MM.1S (cell line): ENCODE data around the gene SMAD7.

Experiments
- DNase-seq: peaks from one replicate; pipeline ENCODE4 v3.0.0-alpha.2; 2015
- H2AFZ ChIP-seq: fragments of 300-600 bp; sonication (generic); 2 replicates; pipeline ENCODE4 v1.6.0; 2016; ENCODE audit warnings: antibody characterized with exemption, low read length
- H3F3A ChIP-seq: fragments of 300-600 bp; sonication (generic); 2 replicates; pipeline ENCODE4 v1.6.1; 2016; ENCODE audit warnings: mild to moderate bottlenecking, antibody characterized with exemption, low read length, moderate library complexity, mixed read lengths; ENCODE audit not compliant: insufficient read depth
- H3K27ac ChIP-seq: fragments of 300-600 bp; sonication (generic); 2 replicates; pipeline ENCODE4 v1.5.1; 2016; ENCODE audit warnings: mild to moderate bottlenecking, low read length
- H3K27me3 ChIP-seq: fragments of 300-600 bp; sonication (generic); replicated peaks from 2 replicates; pipeline ENCODE4 v1.6.0; 2016; ENCODE audit warnings: low read length; ENCODE audit not compliant: insufficient read depth
- H3K36me3 ChIP-seq: fragments of 300-600 bp; sonication (generic); replicated peaks from 2 replicates; pipeline ENCODE4 v1.6.1; 2016; ENCODE audit warnings: mild to moderate bottlenecking, low read length, mixed read lengths; ENCODE audit not compliant: insufficient read depth
- H3K4me1 ChIP-seq: fragments of 300-600 bp; sonication (generic); 2 replicates; pipeline ENCODE4 v1.6.1; 2016; ENCODE audit warnings: low read length, mixed read lengths
- H3K4me2 ChIP-seq: fragments of 300-600 bp; sonication (generic); 2 replicates; pipeline ENCODE4 v1.6.0; 2016; ENCODE audit warnings: low read depth, low read length
- H3K4me3 ChIP-seq: fragments of 300-600 bp; sonication (generic); 2 replicates; pipeline ENCODE4 v1.5.1; 2016; ENCODE audit warnings: low read length, mixed read lengths
- H3K79me2 ChIP-seq: fragments of 300-600 bp; sonication (generic); 2 replicates; pipeline ENCODE4 v1.6.1; 2016; ENCODE audit warnings: mixed run types, low read length, mixed read lengths
- H3K9ac ChIP-seq: fragments of 300-600 bp; sonication (generic); 2 replicates; pipeline ENCODE4 v1.6.1; 2016; ENCODE audit warnings: low read length, mixed read lengths
- H3K9me2 ChIP-seq: fragments of 300-600 bp; sonication (generic); replicated peaks from 2 replicates; pipeline ENCODE4 v1.6.1; 2016; ENCODE audit warnings: mild to moderate bottlenecking, low read length, mixed read lengths; ENCODE audit not compliant: insufficient read depth
- H3K9me3 ChIP-seq: fragments of 300-600 bp; sonication (generic); replicated peaks from 2 replicates; pipeline ENCODE4 v1.6.1; 2016; ENCODE audit warnings: mild to moderate bottlenecking, low read length, mixed read lengths; ENCODE audit not compliant: insufficient read depth
- H4K20me1 ChIP-seq: fragments of 300-600 bp; sonication (generic); 2 replicates; pipeline ENCODE4 v1.6.1; 2016; ENCODE audit warnings: mild to moderate bottlenecking, low read length, moderate library complexity, mixed read lengths; ENCODE audit not compliant: insufficient read depth
- EZH2 ChIP-seq: fragments of 300-600 bp; sonication (generic); optimal IDR thresholded peaks from 2 replicates; pipeline ENCODE3; 2017; ENCODE audit warnings: low read depth, mild to moderate bottlenecking, antibody characterized with exemption, low read length, mixed read lengths
- EZH2phosphoT487 ChIP-seq: fragments of 300-600 bp; sonication (generic); IDR thresholded peaks from 2 replicates; pipeline ENCODE4 v1.6.1; 2018; ENCODE audit warnings: antibody characterized with exemption, low read length
- TF ChIP-seq, protein P1 (sequence below): fragments of 300-600 bp; sonication (generic); IDR thresholded peaks from 2 replicates; pipeline ENCODE4 v1.5.1; 2016; ENCODE audit warnings: antibody characterized with exemption, low read length, mixed read lengths

The SMAD7 gene

DNA sequence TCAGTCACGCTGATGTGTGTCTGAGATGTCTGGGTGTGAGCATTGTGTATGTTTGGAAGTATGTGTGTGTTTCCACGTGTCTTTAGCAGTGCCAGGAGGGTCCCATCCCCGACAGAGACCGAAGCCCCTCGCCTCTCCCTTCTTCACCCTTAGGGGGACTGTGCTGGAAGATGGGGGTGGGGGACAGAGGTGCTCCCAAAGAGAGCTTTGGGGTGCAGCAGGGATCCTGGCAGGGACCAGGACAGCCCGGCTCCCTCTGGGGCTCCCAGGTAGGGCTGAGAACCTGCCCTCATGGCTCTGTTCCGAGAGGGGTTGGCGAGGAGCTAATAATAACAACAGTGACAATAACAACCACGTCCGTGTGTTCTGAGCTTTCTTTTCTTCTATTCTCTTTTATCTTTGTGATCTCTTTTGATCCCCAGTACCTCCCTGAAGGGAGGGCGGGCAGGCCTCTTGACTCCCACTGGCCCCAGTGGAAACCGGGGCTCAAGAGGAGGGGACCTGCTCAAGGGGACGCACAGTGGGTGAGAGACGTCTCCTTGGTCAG is 57.6 kb downstream of the SMAD7 start:
- no peak overlapping the region for H3K4me2 ChIP-seq
- H3F3A ChIP-seq: no peaks in the 10 kb centered on the region
- H3K36me3 ChIP-seq: no peaks in the 10 kb centered on the region
- no peaks in the 10 kb centered on the region for H3K27me3 ChIP-seq
- H3K27ac ChIP-seq: no peak overlapping the region
- H3K9me2 ChIP-seq: no peaks in the 10 kb centered on the region
- H3K79me2 ChIP-seq: no peaks in the 10 kb centered on the region
- TF ChIP-seq, protein P1, sequence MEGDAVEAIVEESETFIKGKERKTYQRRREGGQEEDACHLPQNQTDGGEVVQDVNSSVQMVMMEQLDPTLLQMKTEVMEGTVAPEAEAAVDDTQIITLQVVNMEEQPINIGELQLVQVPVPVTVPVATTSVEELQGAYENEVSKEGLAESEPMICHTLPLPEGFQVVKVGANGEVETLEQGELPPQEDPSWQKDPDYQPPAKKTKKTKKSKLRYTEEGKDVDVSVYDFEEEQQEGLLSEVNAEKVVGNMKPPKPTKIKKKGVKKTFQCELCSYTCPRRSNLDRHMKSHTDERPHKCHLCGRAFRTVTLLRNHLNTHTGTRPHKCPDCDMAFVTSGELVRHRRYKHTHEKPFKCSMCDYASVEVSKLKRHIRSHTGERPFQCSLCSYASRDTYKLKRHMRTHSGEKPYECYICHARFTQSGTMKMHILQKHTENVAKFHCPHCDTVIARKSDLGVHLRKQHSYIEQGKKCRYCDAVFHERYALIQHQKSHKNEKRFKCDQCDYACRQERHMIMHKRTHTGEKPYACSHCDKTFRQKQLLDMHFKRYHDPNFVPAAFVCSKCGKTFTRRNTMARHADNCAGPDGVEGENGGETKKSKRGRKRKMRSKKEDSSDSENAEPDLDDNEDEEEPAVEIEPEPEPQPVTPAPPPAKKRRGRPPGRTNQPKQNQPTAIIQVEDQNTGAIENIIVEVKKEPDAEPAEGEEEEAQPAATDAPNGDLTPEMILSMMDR: no peak
- TF ChIP-seq EZH2 (no peak), EZH2phosphoT487 (no peak)
- no peaks in the 10 kb centered on the region for H3K9me3 ChIP-seq
- no peak overlapping the region for H2AFZ ChIP-seq
- no peak for DNase-seq
- no peak overlapping the region for H3K4me3 ChIP-seq
- no peaks in the 10 kb centered on the region for H4K20me1 ChIP-seq
- H3K9ac ChIP-seq: no peak overlapping the region
- H3K4me1 ChIP-seq: peaks cover 17% of the 10 kb centered on the region

DNA sequence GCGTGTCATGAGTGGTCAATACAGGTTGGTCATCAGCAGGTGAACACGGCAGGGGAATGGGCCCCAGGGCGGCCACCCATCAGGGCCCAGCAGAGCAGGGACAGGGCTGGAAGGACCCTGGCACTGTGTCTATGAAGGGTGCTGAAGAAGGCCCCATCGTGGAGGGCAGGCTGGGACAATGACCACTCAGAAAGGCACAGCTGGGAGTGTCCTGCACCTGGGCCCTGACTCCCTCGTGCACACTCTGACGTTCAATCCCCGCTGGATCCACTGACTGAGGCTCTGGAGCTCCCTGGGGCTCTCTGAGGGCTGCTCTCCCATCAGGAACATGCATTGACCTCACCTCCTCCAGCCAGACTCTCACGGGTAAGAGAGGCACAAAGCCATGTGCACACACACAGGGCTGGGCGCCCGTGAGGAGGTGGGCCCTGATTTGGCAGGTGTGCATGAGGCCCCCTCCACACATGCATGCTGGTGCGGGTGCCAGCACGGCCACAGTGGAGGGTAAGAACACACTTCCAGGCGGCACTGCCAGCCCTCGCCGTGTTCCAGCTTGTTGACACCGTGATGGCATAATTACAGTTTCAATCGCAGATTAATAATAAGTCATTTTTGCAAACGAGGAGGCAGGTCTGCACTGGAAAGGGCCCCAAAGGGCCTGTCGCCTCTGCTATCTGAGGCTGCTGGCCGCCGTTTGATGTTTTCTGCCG is 58.5 kb downstream of the SMAD7 start:
- no peaks in the 10 kb centered on the region for H3K9me3 ChIP-seq
- no peaks in the 10 kb centered on the region for H3F3A ChIP-seq
- H3K9me2 ChIP-seq: no peaks in the 10 kb centered on the region
- H3K79me2 ChIP-seq: no peaks in the 10 kb centered on the region
- H3K36me3 ChIP-seq: no peaks in the 10 kb centered on the region
- H4K20me1 ChIP-seq: no peaks in the 10 kb centered on the region
- TF ChIP-seq EZH2phosphoT487: no peak
- no peak for TF ChIP-seq EZH2
- TF ChIP-seq, protein P1: no peak
- no peaks in the 10 kb centered on the region for H3K27me3 ChIP-seq
- H3K9ac ChIP-seq: no peak overlapping the region
- no peak overlapping the region for H3K4me3 ChIP-seq
- H2AFZ ChIP-seq: no peak overlapping the region
- no peak overlapping the region for H3K4me2 ChIP-seq
- DNase-seq: no peak
- no peak overlapping the region for H3K27ac ChIP-seq
- H3K4me1 ChIP-seq: peaks cover 14% of the 10 kb centered on the region

DNA sequence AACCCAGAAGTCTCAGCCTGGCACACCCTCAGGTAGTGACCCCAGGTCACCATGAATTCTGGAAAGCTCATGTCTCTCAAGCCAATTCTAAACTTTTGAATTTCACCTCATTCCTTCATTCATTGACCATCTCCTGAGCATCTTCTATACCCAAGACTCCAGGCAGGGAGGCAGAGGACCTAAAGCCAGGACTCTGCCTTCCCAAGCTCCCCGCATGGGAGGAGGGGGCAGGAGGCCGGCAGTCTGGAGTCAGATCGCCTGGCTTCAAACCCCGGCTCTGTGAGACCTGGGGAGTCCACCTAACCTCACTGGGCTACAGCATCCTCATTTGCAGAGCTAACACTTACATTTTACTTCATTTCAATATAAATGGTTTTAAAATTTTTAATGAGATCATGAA is 59.0 kb downstream of the SMAD7 start:
- Histone ChIP-seq H3K4me2 (no peak overlapping the region), H3F3A (no peaks in the 10 kb centered on the region), H3K27ac (no peak overlapping the region), H3K9ac (no peak overlapping the region), H3K4me3 (no peak overlapping the region), H3K9me3 (no peaks in the 10 kb centered on the region), H3K36me3 (no peaks in the 10 kb centered on the region), H3K9me2 (no peaks in the 10 kb centered on the region), H2AFZ (no peak overlapping the region), H3K27me3 (no peaks in the 10 kb centered on the region), H3K79me2 (no peaks in the 10 kb centered on the region), H3K4me1 (peaks cover 9% of the 10 kb centered on the region), H4K20me1 (no peaks in the 10 kb centered on the region)
- no peak for DNase-seq
- TF ChIP-seq, protein P1: no peak
- TF ChIP-seq EZH2 (no peak), EZH2phosphoT487 (no peak)
